ENCODE results near the gene PIK3R5. TPM values are rescaled to one million over a fixed set of nuclear protein-coding genes. Genes with fewer than 3 reads are reported as not detected.

The PIK3R5 gene
- total and polyA plus RNA-seq, 2 donors from 2014 or later, result 0.45 to 19.1 TPM

GRCh38 chr17:8918807-8919465 is 46.6 kb downstream of the PIK3R5 start:
- Histone ChIP-seq H3K27ac (ENCODE audit: low read depth in 2 of 2, low read length in 2 of 2) (no peak overlapping the region), H3K36me3 (ENCODE audit: control insufficient read depth in 2 of 3, insufficient read depth in 3 of 3, low read length in 3 of 3) (no peaks in the 10 kb centered on the region), H3K4me3 (ENCODE audit: low read length in 3 of 3) (no peak overlapping the region), H3K4me1 (ENCODE audit: control insufficient read depth in 2 of 3, insufficient read depth in 2 of 3, low read depth in 1 of 3, low read length in 3 of 3) (no peaks in the 10 kb centered on the region), H3K27me3 (ENCODE audit: control insufficient read depth, insufficient read depth, low read length) (no peaks in the 10 kb centered on the region), H3K9ac (ENCODE audit: low read length in 3 of 3) (no peak overlapping the region), H3K9me3 (ENCODE audit: control insufficient read depth in 2 of 3, insufficient read depth in 1 of 3, low read length in 3 of 3) (peaks cover 0 to 7% (median 0%) of the 10 kb centered on the region in 3 donors)
- no peak for DNase-seq
- FAIRE-seq, result no peak
- no peak for TF ChIP-seq CTCF (IDR thresholded peaks at IDR 0.05; ENCODE audit: borderline replicate concordance, extremely low read depth, insufficient read depth)
- intact Hi-C loops (cut with DNase I), result no loop called here

GRCh38 chr17:8916466-8916865 is 49.0 kb downstream of the PIK3R5 start:
- Histone ChIP-seq H3K27me3 (ENCODE audit: control insufficient read depth, insufficient read depth, low read length) (no peaks in the 10 kb centered on the region), H3K36me3 (ENCODE audit: control insufficient read depth in 2 of 3, insufficient read depth in 3 of 3, low read length in 3 of 3) (no peaks in the 10 kb centered on the region), H3K9me3 (ENCODE audit: control insufficient read depth in 2 of 3, insufficient read depth in 1 of 3, low read length in 3 of 3) (peaks cover 0 to 7% (median 0%) of the 10 kb centered on the region in 3 donors), H3K27ac (ENCODE audit: low read depth in 2 of 2, low read length in 2 of 2) (no peak overlapping the region), H3K9ac (ENCODE audit: low read length in 3 of 3) (no peak overlapping the region), H3K4me1 (ENCODE audit: control insufficient read depth in 2 of 3, insufficient read depth in 2 of 3, low read depth in 1 of 3, low read length in 3 of 3) (no peaks in the 10 kb centered on the region), H3K4me3 (ENCODE audit: low read length in 3 of 3) (no peak overlapping the region)
- TF ChIP-seq CTCF (IDR thresholded peaks at IDR 0.05; ENCODE audit: borderline replicate concordance, extremely low read depth, insufficient read depth), result no peak
- FAIRE-seq (no peak), DNase-seq (peak in 1 of 5 donors; percentile 29)
- intact Hi-C loops (cut with DNase I), result no loop called here

- intact Hi-C loops (cut with DNase I), result no loop called here
- peak in 1 of 5 donors; percentile 23 for DNase-seq
- no peak overlapping the region for H3K9ac ChIP-seq (ENCODE audit: low read length in 3 of 3)
- FAIRE-seq, result no peak
- no peak overlapping the region for H3K27ac ChIP-seq (ENCODE audit: low read depth in 2 of 2, low read length in 2 of 2)
- no peak overlapping the region for H3K4me3 ChIP-seq (ENCODE audit: low read length in 3 of 3)
- TF ChIP-seq CTCF (IDR thresholded peaks at IDR 0.05; ENCODE audit: borderline replicate concordance, extremely low read depth, insufficient read depth), result no peak
- H3K9me3 ChIP-seq (ENCODE audit: control insufficient read depth in 2 of 3, insufficient read depth in 1 of 3, low read length in 3 of 3), result peaks cover 0 to 7% (median 0%) of the 10 kb centered on the region in 3 donors
- no peaks in the 10 kb centered on the region for H3K27me3 ChIP-seq (ENCODE audit: control insufficient read depth, insufficient read depth, low read length)
- H3K4me1 ChIP-seq (ENCODE audit: control insufficient read depth in 2 of 3, insufficient read depth in 2 of 3, low read depth in 1 of 3, low read length in 3 of 3), result no peaks in the 10 kb centered on the region
- no peaks in the 10 kb centered on the region for H3K36me3 ChIP-seq (ENCODE audit: control insufficient read depth in 2 of 3, insufficient read depth in 3 of 3, low read length in 3 of 3)
Measured at GRCh38 chr17:8914554-8914953, 51.0 kb downstream of the PIK3R5 start.
